Trophoblast cell (in vitro differentiated cells and primary cell): ENCODE data around the gene CDKAL1.

Source experiments
- DNase-seq, 2 donors: peaks; one replicate each; pipeline ENCODE4 v3.0.0-alpha.2; 2016
- H2AFZ ChIP-seq: 2 replicates; pipeline ENCODE4 v1.6.1; 2013; ENCODE audit warnings: low read length, moderate library complexity, mild to moderate bottlenecking; ENCODE audit not compliant: insufficient read depth, poor library complexity
- H2AK5ac ChIP-seq: 2 replicates; pipeline ENCODE4 v1.6.1; 2013; ENCODE audit warnings: mild to moderate bottlenecking, low read length
- H2BK120ac ChIP-seq: 2 replicates; pipeline ENCODE4 v1.6.1; 2013; ENCODE audit warnings: low read length, mild to moderate bottlenecking, moderate library complexity; ENCODE audit not compliant: insufficient read depth, poor library complexity
- H2BK12ac ChIP-seq: 2 replicates; pipeline ENCODE4 v1.6.1; 2013; ENCODE audit warnings: mild to moderate bottlenecking, low read length, moderate library complexity
- H2BK5ac ChIP-seq: 2 replicates; pipeline ENCODE4 v1.6.1; 2013; ENCODE audit warnings: low read length, low read depth, moderate library complexity, mild to moderate bottlenecking; ENCODE audit not compliant: poor library complexity
- H3K14ac ChIP-seq: 2 replicates; pipeline ENCODE4 v1.6.1; 2013; ENCODE audit warnings: mild to moderate bottlenecking, low read length
- H3K18ac ChIP-seq: 2 replicates; pipeline ENCODE4 v1.6.1; 2013; ENCODE audit warnings: mild to moderate bottlenecking, low read length
- H3K23ac ChIP-seq: 2 replicates; pipeline ENCODE4 v1.6.1; 2013; ENCODE audit warnings: low read length
- H3K27ac ChIP-seq: 2 replicates; pipeline ENCODE4 v1.5.1; 2013; ENCODE audit warnings: low read depth, mild to moderate bottlenecking, inconsistent platforms, low read length, moderate library complexity
- H3K27me3 ChIP-seq: 2 replicates; pipeline ENCODE4 v1.6.1; 2013; ENCODE audit warnings: inconsistent platforms, mild to moderate bottlenecking, low read length, moderate library complexity; ENCODE audit not compliant: insufficient read depth
- H3K36me3 ChIP-seq, 2 experiments: 1 replicate in 1 of 2; 2 replicates in 1 of 2; pipeline ENCODE4 v1.6.1; 2013; ENCODE audit warnings: low read length in 2 of 2, mild to moderate bottlenecking in 2 of 2, moderate library complexity in 1 of 2; ENCODE audit not compliant: insufficient read depth in 2 of 2, control insufficient read depth in 1 of 2
- H3K4ac ChIP-seq: 2 replicates; pipeline ENCODE4 v1.6.1; 2013; ENCODE audit warnings: low read depth, mild to moderate bottlenecking, low read length, moderate library complexity
- H3K4me1 ChIP-seq, 2 experiments: 1 replicate in 1 of 2; 2 replicates in 1 of 2; pipeline ENCODE4 v1.6.1; 2013; ENCODE audit warnings: low read length in 2 of 2, mild to moderate bottlenecking in 2 of 2, moderate library complexity in 1 of 2; ENCODE audit not compliant: insufficient read depth in 2 of 2, control insufficient read depth in 1 of 2
- H3K4me2 ChIP-seq: 2 replicates; pipeline ENCODE4 v1.6.1; 2013; ENCODE audit warnings: inconsistent platforms, mild to moderate bottlenecking, low read length, moderate library complexity
- H3K4me3 ChIP-seq: 2 replicates; pipeline ENCODE4 v1.5.1; 2013; ENCODE audit warnings: mild to moderate bottlenecking, low read depth, low read length, inconsistent platforms
- H3K79me1 ChIP-seq: one replicate; pipeline ENCODE4 v1.6.1; 2013; ENCODE audit warnings: low read length
- H3K79me2 ChIP-seq: 2 replicates; pipeline ENCODE4 v1.6.1; 2013; ENCODE audit warnings: low read length, mild to moderate bottlenecking; ENCODE audit not compliant: control insufficient read depth, insufficient read depth, poor library complexity
- H3K9ac ChIP-seq: 2 replicates; pipeline ENCODE4 v1.6.1; 2013; ENCODE audit warnings: mild to moderate bottlenecking, low read length
- H3K9me3 ChIP-seq: 2 replicates; pipeline ENCODE4 v1.6.1; 2013; ENCODE audit warnings: low read depth, mild to moderate bottlenecking, control low read depth, inconsistent platforms, low read length; ENCODE audit not compliant: insufficient read depth
- H4K12ac ChIP-seq: 2 replicates; pipeline ENCODE4 v1.6.1; 2013; ENCODE audit warnings: low read depth, mild to moderate bottlenecking, low read length, moderate library complexity
- H4K8ac ChIP-seq: 2 replicates; pipeline ENCODE4 v1.6.1; 2013; ENCODE audit warnings: low read depth, mild to moderate bottlenecking, low read length, moderate library complexity
- H4K91ac ChIP-seq: one replicate; pipeline ENCODE4 v1.6.1; 2013; ENCODE audit warnings: low read depth, mild to moderate bottlenecking, low read length, moderate library complexity
- WGBS: extraction: QIAGEN DNeasy Blood & Tissue Kit; methylation state at CpG from one replicate; pipeline ENCODE4 v1.1.7; 2013; ENCODE audit warnings: missing lambda C conversion rate; ENCODE audit not compliant: insufficient read length, insufficient coverage; ENCODE audit errors: extremely low coverage; 5-methylcytosine and 5-hydroxymethylcytosine counted together

The CDKAL1 gene

DNA sequence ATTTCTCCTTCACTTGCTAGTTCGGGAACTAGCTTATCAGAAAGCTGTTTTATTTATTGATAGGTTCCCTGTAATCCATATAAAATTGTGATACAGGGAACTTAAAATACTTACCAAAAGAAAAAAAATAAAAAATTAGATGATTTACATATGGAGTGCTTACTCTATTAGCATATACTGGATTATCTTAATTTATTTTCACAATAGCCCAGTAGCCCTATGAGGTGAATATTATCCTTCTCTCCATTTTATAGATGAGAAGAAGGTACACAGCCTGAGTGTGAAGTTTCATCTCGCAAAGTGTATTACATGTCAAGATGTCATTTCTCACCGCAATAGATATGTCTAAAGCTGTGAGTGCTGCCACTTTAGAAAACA lies 463.5 kb downstream of the CDKAL1 start:
- Histone ChIP-seq H3K14ac (no peak overlapping the region), H3K27ac (no peak overlapping the region), H3K23ac (no peak overlapping the region), H3K79me1 (no peaks in the 10 kb centered on the region), H3K79me2 (no peaks in the 10 kb centered on the region), H2BK12ac (no peak overlapping the region), H4K91ac (no peak overlapping the region), H4K8ac (no peak overlapping the region), H3K4me2 (no peak overlapping the region), H2BK120ac (no peak overlapping the region), H4K12ac (no peak overlapping the region), H3K4me3 (no peak overlapping the region), H3K9me3 (no peaks in the 10 kb centered on the region), H2AK5ac (no peak overlapping the region), H2BK5ac (no peak overlapping the region), H3K9ac (no peak overlapping the region), H3K36me3 (no peaks in the 10 kb centered on the region), H3K27me3 (no peaks in the 10 kb centered on the region), H3K18ac (no peak overlapping the region), H2AFZ (no peak overlapping the region), H3K4ac (no peak overlapping the region), H3K4me1 (no peaks in the 10 kb centered on the region)
- no peak for DNase-seq
- WGBS = no CpG with 5 or more reads among the region's 3 CpGs

DNA sequence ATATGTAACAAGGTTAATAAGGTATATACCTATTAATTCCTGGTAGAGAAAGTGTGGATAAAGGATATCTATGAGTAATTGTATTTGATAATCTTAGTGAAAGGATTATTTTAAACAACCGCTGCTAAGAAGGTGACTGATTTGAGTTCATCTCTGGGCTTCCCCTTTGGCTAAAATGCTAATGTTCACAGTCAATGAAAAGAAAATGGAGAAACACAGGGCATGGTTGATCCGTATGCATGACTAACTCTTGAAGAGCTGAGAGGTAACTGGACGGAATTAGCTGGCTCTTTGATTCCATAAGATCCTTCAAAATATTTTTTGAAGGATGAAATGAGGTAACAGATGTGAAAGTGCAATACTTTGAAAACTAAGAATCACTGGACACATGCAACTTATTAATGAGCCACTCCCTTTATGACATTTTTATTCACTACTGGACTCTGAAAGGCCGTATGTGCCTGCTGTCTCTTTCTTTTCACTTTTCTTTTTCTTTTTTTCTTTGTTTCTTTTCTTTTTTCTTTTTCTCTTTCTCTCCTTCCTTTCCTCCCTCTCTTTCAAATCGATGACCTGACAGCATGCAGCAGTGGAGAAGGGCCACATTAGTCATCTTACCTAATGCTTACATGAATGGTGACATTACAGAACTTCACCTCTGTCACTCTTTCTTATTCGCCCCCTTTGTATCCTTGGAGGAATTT lies 464.6 kb downstream of the CDKAL1 start:
- Histone ChIP-seq H3K4me1 (no peaks in the 10 kb centered on the region), H2BK5ac (no peak overlapping the region), H2AFZ (no peak overlapping the region), H3K4ac (no peak overlapping the region), H2BK120ac (no peak overlapping the region), H3K18ac (no peak overlapping the region), H2BK12ac (no peak overlapping the region), H3K79me1 (no peaks in the 10 kb centered on the region), H3K36me3 (no peaks in the 10 kb centered on the region), H2AK5ac (no peak overlapping the region), H3K9ac (no peak overlapping the region), H3K4me2 (no peak overlapping the region), H4K12ac (no peak overlapping the region), H4K91ac (no peak overlapping the region), H3K79me2 (no peaks in the 10 kb centered on the region), H3K14ac (no peak overlapping the region), H3K9me3 (no peaks in the 10 kb centered on the region), H3K27ac (no peak overlapping the region), H3K27me3 (no peaks in the 10 kb centered on the region), H4K8ac (no peak overlapping the region), H3K23ac (no peak overlapping the region), H3K4me3 (no peak overlapping the region)
- DNase-seq = no peak
- WGBS = no CpG with 5 or more reads among the region's 6 CpGs

DNA sequence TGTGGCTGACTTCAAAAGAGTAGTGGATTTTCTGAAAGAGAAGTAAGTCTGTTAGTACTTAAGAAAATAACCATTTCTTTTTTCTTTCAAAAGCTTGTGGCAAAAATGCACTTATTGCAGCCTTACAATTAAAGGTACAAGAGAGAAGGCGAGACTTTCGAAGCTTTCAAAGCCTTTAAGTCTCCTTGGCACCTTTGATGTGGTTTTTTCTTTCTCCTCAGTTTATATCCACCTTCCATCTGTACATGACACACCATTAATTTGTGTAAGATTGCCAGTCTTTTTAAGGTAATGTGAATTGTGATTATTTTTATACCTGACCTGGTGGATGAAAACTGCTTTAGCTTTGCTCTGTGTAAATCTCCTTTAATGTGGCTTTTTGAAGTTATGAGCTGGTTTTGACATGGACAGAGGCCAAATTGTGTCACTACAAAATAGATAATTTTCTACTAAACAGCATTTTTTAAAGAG lies 466.1 kb downstream of the CDKAL1 start:
- Histone ChIP-seq H3K4me1 (no peaks in the 10 kb centered on the region), H3K27me3 (no peaks in the 10 kb centered on the region), H2BK12ac (no peak overlapping the region), H3K4me2 (no peak overlapping the region), H4K12ac (no peak overlapping the region), H3K14ac (no peak overlapping the region), H4K8ac (no peak overlapping the region), H3K4me3 (no peak overlapping the region), H3K23ac (no peak overlapping the region), H3K79me1 (no peaks in the 10 kb centered on the region), H3K9me3 (no peaks in the 10 kb centered on the region), H2AFZ (no peak overlapping the region), H3K36me3 (no peaks in the 10 kb centered on the region), H3K27ac (no peak overlapping the region), H2BK120ac (no peak overlapping the region), H3K79me2 (no peaks in the 10 kb centered on the region), H3K18ac (no peak overlapping the region), H2AK5ac (no peak overlapping the region), H3K9ac (no peak overlapping the region), H4K91ac (no peak overlapping the region), H3K4ac (no peak overlapping the region), H2BK5ac (no peak overlapping the region)
- WGBS = no CpG with 5 or more reads among the region's 2 CpGs
- no peak for DNase-seq

DNA sequence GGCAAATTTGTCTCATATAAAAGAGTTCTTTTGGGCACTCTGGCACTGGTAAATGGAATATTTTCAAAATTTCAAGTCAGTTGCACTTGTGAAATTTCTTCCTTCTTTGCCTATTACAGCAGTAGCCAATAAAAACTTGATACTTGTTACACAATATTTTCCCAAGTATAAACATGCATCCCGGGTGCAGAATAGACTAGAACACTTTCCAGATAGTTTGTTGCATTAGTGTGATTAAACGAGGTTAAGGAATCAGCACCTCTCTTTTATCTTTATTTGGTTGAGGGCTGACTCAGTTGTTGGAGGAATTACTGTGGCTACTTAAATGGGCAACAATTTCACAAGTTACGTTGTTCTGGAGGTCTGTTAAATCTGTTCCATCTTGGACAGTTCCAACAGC lies 467.5 kb downstream of the CDKAL1 start:
- Histone ChIP-seq H3K4me3 (no peak overlapping the region), H4K8ac (no peak overlapping the region), H3K27me3 (no peaks in the 10 kb centered on the region), H2BK120ac (no peak overlapping the region), H3K4me1 (no peaks in the 10 kb centered on the region), H3K9me3 (no peaks in the 10 kb centered on the region), H3K79me2 (no peaks in the 10 kb centered on the region), H3K4ac (no peak overlapping the region), H3K79me1 (no peaks in the 10 kb centered on the region), H3K4me2 (no peak overlapping the region), H2BK12ac (no peak overlapping the region), H2AFZ (no peak overlapping the region), H3K36me3 (no peaks in the 10 kb centered on the region), H3K9ac (no peak overlapping the region), H2BK5ac (no peak overlapping the region), H3K18ac (no peak overlapping the region), H4K12ac (no peak overlapping the region), H3K27ac (no peak overlapping the region), H4K91ac (no peak overlapping the region), H2AK5ac (no peak overlapping the region), H3K23ac (no peak overlapping the region), H3K14ac (no peak overlapping the region)
- no peak for DNase-seq
- no CpG with 5 or more reads among the region's 3 CpGs for WGBS
